Measurements from ENCODE around the gene SCD5.

The SCD5 gene

GRCh38 chr4:82792912-82793649 lies 5.5 kb downstream of the SCD5 start:
- no peak for DNase-seq

DNA sequence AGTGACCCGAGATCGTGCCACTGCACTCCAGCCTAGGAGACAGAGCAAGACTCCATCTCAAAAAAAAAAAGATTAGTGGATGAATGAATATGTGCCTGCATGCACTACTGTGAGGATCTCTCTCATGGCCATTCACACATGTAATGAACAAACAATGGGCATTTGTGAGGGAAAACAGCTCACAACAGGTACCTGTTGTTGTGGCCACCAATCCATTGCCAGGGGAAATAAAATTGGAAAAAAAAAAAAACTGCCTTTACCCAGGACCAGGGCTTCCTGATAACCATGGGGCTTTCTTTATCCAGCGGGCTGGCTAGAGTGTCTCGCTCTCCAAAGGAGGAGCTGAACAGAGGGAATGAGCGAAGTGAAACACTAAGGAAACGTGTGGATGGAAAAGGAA lies 7.4 kb downstream of the SCD5 start:
- no peak for DNase-seq

DNA sequence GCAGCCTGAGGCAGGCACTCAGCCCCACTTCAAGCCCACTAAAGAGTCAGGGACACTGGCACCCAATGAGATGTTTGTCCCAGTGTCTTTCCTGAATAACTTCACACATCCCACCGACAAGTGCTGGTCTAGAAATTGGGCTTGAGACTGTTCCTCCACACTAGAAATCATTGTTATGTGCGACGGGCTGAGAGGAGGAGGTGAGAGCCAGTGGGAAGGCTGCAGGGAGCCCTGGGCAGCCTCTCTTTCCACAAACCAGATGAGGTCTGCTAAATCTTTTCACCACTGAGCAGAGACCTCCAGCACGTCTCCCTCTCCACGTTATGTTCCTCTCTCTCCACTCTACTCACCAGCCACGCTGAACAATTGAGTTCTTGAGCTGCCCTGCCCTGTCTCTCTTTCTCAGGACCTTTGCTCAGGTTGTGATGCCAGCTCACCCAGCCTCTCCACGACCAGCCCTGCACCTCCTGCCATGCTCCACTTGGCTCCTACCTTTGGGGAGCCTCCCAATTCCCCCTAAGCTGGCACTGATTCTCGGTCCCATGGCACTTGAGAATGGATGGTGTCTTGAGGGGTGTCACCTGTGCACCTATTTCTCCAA lies 8.4 kb downstream of the SCD5 start:
- no peak for DNase-seq

DNA sequence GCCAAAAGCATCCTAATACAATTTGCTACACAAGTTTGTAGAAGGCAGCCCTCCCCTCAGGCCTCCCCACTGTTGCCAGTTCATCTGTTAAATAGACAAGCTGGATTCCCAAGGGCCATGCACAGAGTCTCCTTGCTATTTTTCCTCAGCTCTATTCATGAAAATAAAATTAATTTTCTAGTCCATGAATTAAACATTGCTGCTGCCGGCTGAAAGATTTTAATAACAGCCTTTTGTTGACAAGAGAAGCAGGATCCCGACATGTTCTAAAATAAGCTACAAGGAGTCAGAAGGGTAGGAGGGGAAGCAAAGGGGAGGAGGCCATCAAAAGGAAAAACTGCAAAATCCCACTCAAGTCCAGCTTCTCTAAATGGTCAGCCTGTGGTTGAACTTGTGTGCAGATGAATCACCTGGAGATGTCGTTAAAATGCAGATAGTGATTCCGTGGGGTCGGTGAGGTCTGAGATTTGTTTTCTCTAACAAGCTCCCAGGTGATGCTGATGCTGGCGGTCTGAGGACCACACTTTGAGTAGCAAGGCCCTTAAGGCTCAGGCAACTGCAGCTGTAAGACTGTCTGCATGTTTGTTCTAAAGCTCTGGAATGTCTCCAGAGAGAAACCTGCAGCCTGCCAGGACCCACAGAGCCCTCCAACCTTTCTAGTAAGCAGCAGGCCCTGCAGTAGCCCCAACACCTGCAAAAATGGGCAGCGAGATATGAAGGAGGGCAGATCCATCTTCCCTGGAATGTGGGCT lies 9.4 kb downstream of the SCD5 start:
- no peak for DNase-seq

DNA sequence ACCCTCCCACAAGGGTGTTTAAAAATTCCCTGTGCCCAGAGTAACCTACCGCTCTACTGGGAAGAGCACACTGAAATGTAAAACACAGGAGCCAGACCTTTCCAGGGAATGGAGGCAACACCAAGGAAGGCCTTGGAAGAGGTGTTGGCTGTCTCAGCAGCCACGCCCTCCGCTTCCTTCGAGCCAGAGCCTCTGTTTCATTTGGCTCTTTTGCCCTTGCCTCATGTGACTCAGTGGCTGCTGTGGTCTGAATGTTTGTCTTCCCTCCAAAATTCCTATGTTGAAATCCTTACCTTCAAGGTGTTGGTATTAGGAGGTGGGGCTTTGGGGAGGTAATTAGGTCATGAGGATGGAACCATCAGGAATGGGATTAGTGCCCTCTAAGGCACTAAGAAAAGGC lies 11.3 kb downstream of the SCD5 start:
- no peak for DNase-seq

DNA sequence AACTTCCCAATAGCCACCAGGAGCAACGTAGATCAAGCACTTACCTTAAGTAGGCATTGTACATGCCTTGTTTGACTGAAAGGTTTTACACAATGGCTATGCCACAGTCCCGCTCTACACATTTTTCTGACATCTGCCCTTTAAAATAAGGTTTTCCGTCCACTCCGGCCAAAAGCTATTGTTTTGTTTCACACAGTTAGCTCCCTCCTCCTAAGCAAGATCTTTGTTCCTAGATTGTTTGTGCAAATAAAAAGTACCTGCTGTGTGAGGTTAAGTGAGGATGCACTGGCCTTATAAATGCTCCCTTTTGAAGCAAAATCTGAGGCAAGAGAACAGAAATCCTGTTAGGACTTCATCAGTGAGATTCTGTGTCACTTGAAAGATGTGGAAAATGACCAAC lies 11.8 kb downstream of the SCD5 start:
- DNase-seq = no peak

- no peak for DNase-seq
These were observed 12.8 kb downstream of the SCD5 start for GRCh38 chr4:82785611-82786400.

DNA sequence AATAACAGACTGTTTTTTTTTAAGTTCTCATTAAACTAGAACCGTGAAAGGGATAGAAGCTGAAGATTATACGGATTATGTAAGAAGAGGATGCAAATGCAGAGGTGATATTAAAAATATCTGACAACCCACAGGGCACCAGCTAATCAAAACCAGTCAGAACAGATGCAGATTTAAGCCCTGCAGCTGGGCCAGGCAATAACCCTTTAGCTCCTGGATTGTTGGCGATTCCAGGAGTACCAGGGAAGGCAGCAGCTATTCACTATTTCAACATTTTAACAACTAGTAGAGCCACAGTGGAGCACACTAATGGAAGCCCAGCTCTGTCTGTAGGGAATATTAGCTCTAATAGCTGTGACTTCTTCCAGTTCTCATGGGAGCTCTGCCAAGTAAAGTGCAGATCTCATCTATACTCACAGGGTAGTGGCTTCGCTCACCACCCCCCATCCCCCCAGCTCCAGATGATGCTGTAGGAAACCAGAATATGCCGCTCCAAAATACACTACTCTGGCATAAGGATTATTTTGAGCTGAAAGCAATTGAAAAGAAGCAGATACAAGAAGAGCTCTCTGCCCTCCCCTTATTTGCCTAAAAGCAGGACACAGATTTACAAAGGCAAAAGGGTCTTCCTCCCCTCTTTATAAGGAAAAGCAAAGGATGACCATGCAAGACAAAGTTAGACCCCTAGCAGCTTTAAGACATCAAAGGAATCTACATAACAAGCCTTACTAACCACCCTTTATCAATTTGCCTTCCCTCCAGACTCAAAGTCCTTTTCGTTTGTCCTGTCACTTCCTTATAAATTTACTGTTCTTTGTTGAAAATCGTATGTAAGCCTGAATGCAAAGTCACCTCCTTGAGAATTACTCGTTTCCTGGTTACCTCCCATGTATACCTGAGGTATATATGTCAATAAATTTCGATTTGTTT lies 13.7 kb downstream of the SCD5 start:
- no peak for DNase-seq

DNA sequence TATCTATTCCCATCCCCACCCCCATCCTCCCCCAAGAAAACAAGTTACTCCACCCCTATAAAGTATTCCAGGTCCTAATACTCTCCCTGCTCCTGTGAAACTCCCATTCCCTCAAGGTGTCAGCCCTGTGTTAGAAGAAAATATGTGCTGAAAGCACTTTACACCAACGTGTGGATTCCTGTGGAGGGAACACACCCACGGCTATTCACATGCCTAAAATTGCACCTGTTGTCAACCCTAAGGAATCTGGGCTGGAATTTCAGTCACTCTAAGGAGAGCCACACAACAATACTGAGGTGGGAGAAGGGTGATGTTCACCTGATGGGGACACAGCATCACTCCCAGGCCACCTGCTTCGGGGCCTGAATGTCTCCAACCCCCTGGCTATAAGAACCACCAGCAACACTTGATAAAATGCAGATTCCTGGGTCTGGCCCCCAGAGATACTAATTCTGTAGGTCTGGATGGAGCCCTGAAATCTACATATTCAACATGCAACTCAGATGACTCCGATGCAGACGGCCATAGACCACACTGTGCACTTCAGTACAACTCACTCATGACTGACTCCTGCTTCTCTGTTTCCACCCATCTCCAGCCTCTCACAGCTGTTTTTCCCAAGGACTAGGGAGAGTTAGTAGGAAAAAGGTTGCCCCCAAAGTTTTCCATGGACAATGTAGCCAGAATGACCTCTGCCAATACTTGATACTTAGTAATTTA lies 15.8 kb downstream of the SCD5 start:
- no peak for DNase-seq

DNA sequence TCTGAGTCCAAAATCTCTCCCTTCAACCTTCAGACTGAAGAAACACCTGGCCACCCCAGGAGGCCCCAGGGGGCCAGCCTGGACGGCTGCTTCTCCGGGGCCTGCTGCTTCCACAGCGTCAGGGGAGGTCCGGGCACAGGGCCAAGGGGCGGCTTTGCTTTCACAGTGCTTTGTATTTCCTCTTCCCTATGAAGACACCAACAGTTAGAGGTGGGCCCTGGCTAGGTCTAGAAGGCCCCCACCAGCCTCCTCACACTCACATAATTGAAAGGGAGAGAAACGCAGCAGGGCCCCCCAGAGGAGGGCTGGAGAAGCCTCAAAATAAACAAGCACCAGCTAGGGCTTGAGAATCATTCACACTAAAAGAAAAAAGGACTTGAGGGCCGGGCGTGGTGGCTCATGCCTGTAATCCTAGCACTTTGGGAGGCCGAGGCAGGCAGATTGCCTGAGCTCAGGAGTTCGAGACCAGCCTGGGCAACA lies 17.8 kb downstream of the SCD5 start:
- no peak for DNase-seq

DNA sequence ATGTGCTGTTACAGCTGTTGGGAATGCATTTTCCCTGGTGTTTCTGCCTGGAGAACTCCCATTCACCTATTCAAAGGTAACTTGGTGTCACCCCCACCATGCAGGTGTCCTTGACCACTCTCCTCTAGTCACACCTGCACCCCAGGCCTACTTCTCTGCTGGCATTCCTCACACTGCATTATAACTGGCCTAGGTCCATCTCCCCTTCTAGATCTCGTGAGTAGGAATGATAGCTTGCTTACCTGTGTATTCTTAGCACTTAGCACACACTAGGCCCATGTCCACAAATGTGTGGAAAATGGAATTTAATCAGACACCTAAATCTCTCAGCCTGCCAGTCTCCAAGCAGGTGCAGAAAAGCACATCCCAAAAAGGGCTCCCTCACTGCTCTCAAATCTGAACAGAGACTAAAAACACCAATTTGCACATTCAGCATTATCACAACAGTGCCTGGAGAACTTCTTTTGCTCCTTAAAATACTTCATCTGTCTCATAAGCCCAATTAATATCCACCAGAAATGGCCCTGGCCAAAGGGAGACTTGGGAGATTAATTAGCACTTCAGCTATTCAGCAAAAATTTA lies 18.3 kb downstream of the SCD5 start:
- no peak for DNase-seq

- no peak for DNase-seq
These were observed 19.6 kb downstream of the SCD5 start for GRCh38 chr4:82779032-82779431.

DNA sequence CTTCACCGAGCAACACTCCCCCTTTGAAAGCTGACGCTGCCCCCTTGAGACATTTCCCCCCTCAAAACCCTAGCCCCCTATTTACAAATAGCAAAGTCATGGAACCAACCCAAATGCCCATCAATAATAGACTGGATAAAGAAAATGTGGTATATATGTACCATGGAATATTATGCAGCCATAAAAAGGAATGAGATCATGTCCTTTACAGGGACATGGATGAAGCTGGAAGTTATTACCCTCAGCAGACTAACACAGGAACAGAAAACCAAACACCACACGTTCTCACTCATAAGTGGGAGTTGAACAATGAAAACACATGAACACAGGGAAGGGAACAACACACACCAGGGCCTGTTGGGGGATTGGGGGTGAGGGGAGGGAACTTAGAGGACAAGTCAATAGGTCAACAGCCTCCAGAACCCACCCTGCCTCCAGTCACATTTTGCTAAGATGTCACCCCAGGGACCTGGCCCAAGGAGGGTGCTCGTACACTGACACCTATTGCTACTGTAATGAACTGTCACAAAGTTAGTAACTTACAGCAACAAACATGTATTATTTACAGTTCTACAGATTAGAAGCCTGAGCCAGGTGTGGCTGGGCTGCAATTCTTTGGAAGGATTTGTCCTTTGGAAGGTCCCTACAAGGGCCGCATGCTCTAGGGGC lies 20.6 kb downstream of the SCD5 start:
- DNase-seq = no peak

DNA sequence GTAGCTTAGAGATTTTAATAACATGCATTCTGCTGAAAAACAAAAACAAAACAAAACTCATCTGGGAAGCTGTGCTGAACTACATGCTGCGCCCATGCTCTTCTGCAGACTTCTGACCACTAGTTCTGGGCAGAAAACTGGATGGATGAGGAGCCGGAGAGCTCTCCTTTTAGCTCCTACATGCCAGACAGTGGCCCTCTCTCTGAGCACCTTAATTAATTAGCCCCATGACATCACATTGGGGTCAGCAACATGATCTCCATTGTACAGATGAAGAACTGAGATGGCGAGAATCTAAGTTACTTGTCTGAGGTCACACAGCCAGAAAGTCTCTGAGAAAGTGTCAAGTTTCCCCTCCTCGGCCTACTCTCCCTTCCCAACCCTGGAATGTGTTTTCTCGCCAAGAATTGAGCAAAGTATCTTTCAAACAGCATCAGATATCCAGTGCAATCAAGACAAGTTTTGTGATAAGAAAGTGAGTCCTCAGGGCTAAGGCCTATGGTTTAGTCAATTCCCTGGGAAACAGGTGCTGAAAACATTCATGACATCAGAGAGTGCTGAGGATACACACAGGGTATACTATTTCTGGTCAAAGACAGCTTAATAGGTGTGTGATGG lies 21.6 kb downstream of the SCD5 start:
- DNase-seq = no peak

DNA sequence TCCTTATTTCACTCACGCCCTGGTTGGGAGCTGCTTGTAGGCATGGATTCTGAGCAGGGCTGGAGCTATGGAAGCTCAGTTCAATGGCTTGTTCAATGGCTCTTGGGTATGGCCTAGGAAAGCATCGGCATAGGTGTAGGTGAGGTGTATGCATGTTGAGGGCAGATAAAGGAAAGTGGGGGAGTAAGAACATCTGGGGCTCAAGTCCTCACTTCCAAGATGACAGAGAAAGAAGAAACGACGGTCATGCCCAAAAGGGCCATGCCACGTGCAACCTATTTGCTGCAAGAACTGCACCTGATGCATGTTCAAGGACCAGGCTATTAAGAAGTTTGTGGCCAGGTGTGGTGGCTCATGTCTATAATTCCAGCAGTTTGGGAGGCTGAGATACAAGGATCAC lies 23.4 kb downstream of the SCD5 start:
- no peak for DNase-seq

DNA sequence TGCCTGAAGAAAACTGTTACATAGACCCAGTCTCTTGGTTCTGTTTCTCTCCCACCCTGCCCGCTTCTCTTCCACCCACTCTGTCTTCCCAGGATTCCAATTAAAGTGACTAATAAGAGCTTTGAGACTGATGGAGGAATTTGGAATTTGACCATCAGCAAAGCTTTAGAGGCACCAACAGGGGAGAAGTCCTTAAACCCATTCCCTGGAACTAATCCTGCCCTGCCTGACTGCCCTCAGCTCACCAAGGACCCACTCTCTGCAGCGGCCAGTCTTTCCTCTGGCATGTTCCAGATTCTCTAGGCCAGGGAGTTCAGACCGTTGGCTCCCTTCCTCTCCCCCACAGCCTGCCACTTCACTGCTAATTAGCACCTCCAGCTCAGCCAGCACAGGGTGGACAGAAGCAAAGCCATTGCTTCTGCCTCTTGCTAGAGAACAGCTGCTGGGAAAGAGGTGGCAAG lies 23.9 kb downstream of the SCD5 start:
- DNase-seq = no peak

- DNase-seq = no peak
These were observed 25.5 kb downstream of the SCD5 start for GRCh38 chr4:82773057-82773456.

GRCh38 chr4:82770607-82771006 lies 28.0 kb downstream of the SCD5 start:
- DNase-seq = no peak

DNA sequence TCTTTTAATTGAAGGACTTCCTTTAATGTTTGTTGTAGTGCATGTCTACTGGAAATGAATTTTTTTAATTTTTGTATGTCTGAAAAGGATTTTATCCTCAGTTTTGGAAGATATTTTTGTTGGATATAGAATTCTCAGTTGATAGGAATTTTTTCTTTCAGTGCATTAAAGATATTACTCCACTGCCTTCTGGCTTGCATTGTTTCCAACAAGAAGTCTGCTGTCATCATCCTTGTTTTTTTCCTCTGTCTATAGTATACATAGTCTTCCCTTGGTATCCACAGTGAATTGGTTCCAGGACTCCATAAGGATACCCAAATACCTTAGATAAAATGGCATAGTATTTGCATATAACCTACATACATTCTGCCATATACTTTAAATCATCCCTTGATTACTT lies 33.5 kb downstream of the SCD5 start:
- no peak for DNase-seq

GRCh38 chr4:82761229-82761628 lies 37.4 kb downstream of the SCD5 start:
- no peak for DNase-seq
